GM19372 (cell line): ENCODE results near the gene STK10.

ENCODE experiments used
- ATAC-seq: cut with Tn5 transposase; IDR thresholded peaks from one replicate; pipeline ENCODE4 v1.9.1; 2021; ENCODE audit warnings: mild to moderate bottlenecking, low read depth, moderate library complexity; ENCODE audit not compliant: unreplicated experiment

The STK10 gene

DNA sequence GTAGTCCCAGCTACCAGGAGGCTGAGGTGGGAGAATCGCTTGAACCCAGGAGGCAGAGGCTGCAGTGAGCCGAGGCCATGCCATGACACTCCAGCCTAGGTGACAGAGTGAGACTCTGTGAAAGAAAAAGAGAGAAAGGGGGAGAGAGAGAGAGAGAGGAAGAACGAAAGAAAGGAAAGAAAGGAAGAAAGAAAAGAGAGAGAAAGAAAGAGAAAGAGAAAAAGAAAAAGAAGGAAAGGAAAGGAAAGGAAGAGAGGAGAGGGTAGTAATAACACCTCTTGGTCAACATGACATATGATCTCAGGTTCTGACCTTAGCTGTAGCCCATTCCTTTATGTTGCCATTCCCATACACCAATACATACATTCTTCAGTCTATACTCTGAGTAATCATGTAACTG is 195.7 kb downstream of the STK10 start:
- no peak for ATAC-seq
